ENCODE measurements around the gene CBLC. TPM values are rescaled to one million over a fixed set of nuclear protein-coding genes. Genes with fewer than 3 reads are reported as not detected.

The CBLC gene
- total and polyA plus RNA-seq, 8 donors, result 3.1 to 6.1 (median 4.2) TPM

GRCh38 chr19:44806291-44806690, 28.6 kb downstream of the CBLC start:
- no peaks in the 10 kb centered on the region for H3K36me3 ChIP-seq
- ATAC-seq (no peak), DNase-seq (no peak)
- H3K4me1 ChIP-seq, result peaks cover 14 to 25% of the 10 kb centered on the region in 2 donors
- no peak for TF ChIP-seq CTCF (IDR thresholded peaks at IDR 0.05)
- no peaks in the 10 kb centered on the region for H3K9me3 ChIP-seq
- intact Hi-C loops (cut with DNase I), result no loop called here
- no peak overlapping the region for H3K4me3 ChIP-seq
- H3K27me3 ChIP-seq, result peaks cover 0 to 17% of the 10 kb centered on the region in 2 donors
- no peak overlapping the region for H3K27ac ChIP-seq

DNA sequence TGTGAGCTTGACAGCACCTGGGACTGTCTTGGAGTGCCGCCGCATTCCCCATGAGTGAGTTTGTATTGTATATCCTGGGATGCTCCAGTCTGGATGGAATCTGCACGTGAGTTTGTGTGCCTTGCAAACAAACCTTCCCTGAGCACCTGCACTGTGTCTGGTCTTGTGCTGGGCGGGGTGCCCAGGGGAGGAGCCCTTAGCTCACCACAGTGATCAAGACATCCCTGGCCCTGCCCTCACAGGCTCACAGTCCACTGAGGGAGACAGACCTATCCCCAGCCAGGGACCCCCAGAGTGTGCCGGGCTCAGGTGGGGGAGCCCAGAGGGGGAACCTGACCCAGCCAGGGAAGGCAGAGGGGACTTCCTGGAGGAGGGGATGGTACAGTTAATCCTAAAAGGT, 29.5 kb downstream of the CBLC start:
- no peaks in the 10 kb centered on the region for H3K9me3 ChIP-seq
- peaks cover 14 to 25% of the 10 kb centered on the region in 2 donors for H3K4me1 ChIP-seq
- H3K36me3 ChIP-seq, result no peaks in the 10 kb centered on the region
- ATAC-seq, result peak; percentile 47
- peak in 1 of 4 donors; percentile 57 for DNase-seq
- peak overlapping the region; percentile 80 to 87 for H3K27ac ChIP-seq
- peaks cover 0 to 17% of the 10 kb centered on the region in 2 donors for H3K27me3 ChIP-seq
- intact Hi-C loops (cut with DNase I), result no loop called here
- H3K4me3 ChIP-seq, result no peak overlapping the region
- no peak for TF ChIP-seq CTCF (IDR thresholded peaks at IDR 0.05)

GRCh38 chr19:44807652-44808462, 30.2 kb downstream of the CBLC start:
- Histone ChIP-seq H3K9me3 (no peaks in the 10 kb centered on the region), H3K27me3 (peaks cover 0 to 17% of the 10 kb centered on the region in 2 donors), H3K4me3 (peak overlapping the region in 1 of 2 donors; percentile 50), H3K27ac (peak overlapping the region; percentile 80 to 87), H3K36me3 (peaks cover 0 to under 1% of the 10 kb centered on the region in 2 donors), H3K4me1 (peaks cover 14 to 25% of the 10 kb centered on the region in 2 donors)
- intact Hi-C loops (cut with DNase I), result no loop called here
- peak; percentile 34 to 40 for TF ChIP-seq CTCF (IDR thresholded peaks at IDR 0.05)
- peak; percentile 88 for ATAC-seq
- peak in 3 of 4 donors; percentile 59 to 84 (median 82) for DNase-seq

DNA sequence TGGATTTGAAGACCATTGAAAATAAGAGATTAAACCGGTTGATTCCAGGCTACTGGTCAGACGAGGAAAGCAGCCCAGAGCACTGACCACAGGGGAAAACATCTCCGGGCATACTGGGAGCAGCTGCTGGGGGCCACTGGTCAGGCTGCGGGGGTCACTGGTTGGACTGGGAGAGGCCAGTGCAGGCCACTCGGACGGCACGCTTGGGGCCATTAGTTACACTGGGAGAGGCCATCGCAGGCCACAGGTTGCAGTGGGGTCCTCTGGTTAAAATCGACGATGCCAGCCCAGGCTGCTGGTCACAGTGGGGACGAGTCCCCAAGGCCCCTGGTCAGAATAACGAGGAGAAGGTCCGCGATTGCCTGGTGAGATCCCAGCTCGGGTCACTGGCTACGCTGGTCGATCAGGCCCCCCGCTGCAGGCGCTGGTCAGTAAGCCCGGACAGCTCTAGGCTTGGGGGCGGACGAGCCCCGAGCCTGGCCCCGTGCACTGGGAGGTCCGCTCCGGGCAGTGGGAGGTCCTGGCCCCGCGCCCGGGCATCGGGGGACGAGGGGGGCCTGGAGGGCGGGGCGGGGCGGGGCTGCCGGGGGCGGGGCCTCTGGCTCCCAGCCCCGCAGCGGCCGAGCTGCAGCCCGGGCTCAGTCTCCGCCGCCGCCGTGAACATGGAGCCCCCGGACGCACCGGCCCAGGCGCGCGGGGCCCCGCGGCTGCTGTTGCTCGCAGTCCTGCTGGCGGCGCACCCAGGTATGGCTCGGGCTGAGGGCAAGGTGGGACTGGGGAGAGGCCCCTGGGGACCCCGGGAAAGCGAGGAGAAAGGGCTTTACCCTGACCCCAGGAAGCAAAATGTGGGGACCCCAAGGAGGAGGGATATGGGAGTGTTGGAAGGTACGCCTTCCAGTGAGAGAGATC, 31.0 kb downstream of the CBLC start, which contains the start of gene BCAM:
BCAM (plus strand) TSS at position 641 of the 909 bp plus-strand sequence; CDS start at position 663, 22 bp downstream.
- peak within 1 kb of the TSS; percentile 80 to 87 for H3K27ac ChIP-seq
- peak; percentile 87 for ATAC-seq
- intact Hi-C loops (cut with DNase I), result no loop called here
- TF ChIP-seq CTCF (IDR thresholded peaks at IDR 0.05), result no peak
- peaks cover 0 to 9% of the 10 kb centered on the region in 2 donors for H3K36me3 ChIP-seq
- H3K27me3 ChIP-seq, result peaks cover 0 to 17% of the 10 kb centered on the region in 2 donors
- H3K4me1 ChIP-seq, result peaks cover 14 to 25% of the 10 kb centered on the region in 2 donors
- DNase-seq, result peak; percentile 76 to 90 (median 82)
- H3K4me3 ChIP-seq, result peak within 1 kb of the TSS; percentile 50 to 54
- H3K9me3 ChIP-seq, result no peaks in the 10 kb centered on the region

Measured in left lung (tissue), 10 donors.